Ascending aorta (tissue), 2 donors: Measurements from ENCODE around the gene TDRKH. TPM values are rescaled to one million over a fixed set of nuclear protein-coding genes. Genes with fewer than 3 reads are reported as not detected.

Source experiments
- DNase-seq, 2 donors: peaks; one replicate each; pipeline ENCODE4 v3.0.0-alpha.2; 2019; ENCODE audit warnings: low spot score in 2 of 2
- H3K27ac ChIP-seq, 2 donors: fragments of 200-600 bp; sonication (generic); one replicate each; pipeline ENCODE4 v1.5.1; 2016 to 2017; ENCODE audit warnings: mild to moderate bottlenecking in 1 of 2
- H3K27me3 ChIP-seq: fragments of 200-600 bp; sonication (generic); one replicate; pipeline ENCODE4 v1.5.1; 2017
- H3K36me3 ChIP-seq, 2 donors: fragments of 200-600 bp; sonication (generic); one replicate each; pipeline ENCODE4 v1.5.1; 2016
- H3K4me1 ChIP-seq, 2 donors: fragments of 200-600 bp; sonication (generic); one replicate each; pipeline ENCODE4 v1.5.1; 2016 to 2017; ENCODE audit warnings: mild to moderate bottlenecking in 1 of 2
- H3K4me3 ChIP-seq, 2 donors: fragments of 200-600 bp; sonication (generic); one replicate each; pipeline ENCODE4 v1.5.1; 2016 to 2017; ENCODE audit warnings: mild to moderate bottlenecking in 1 of 2
- H3K9me3 ChIP-seq, 2 donors: fragments of 200-600 bp; sonication (generic); one replicate each; pipeline ENCODE4 v1.5.1; 2016
- CTCF ChIP-seq, 3 experiments: fragments of 200-600 bp in 2 of 3; fragments of 450-650 bp in 1 of 3; sonication (generic) in 2 of 3; IDR thresholded peaks; one replicate each; pipeline ENCODE4 v1.5.1; 2016 to 2019; ENCODE audit warnings: antibody characterized with exemption in 3 of 3, mild to moderate bottlenecking in 1 of 3, moderate library complexity in 1 of 3
- intact Hi-C: fragments of 100-400 bp; cut with DNase I; formaldehyde crosslinking; loops from one replicate; pipeline ENCODE4 v1.15.1; 2023
- total RNA-seq: library from RNA; depleted of rRNA; stranded (reverse); fragments of >200 nt; gene quantifications from one replicate; pipeline ENCODE4 v1.1.0, GENCODE V29; 2016

Gene TDRKH
- total RNA-seq, 1 donor from 2014 or later: 1.5 TPM

GRCh38 chr1:151762941-151763921 is 27.1 kb downstream of the TDRKH start, which contains the start of gene MRPL9:
TSS of gene MRPL9 (minus strand) at chr1:151763496. CDS start at chr1:151763479, 17 bp downstream.
- intact Hi-C loops: no loop called here
- H3K27me3 ChIP-seq: no peaks in the 10 kb centered on the region
- H3K27ac ChIP-seq: peak within 1 kb of the TSS; percentile 84 to 95
- H3K4me1 ChIP-seq: peaks cover 0 to 7% of the 10 kb centered on the region in 2 donors
- H3K4me3 ChIP-seq: peak within 1 kb of the TSS; percentile 79 to 91
- no peak for TF ChIP-seq CTCF (IDR thresholded peaks at IDR 0.05)
- H3K9me3 ChIP-seq: no peaks in the 10 kb centered on the region
- peak; percentile 19 to 87 for DNase-seq
- H3K36me3 ChIP-seq: peaks cover 8 to 30% of the 10 kb centered on the region in 2 donors

GRCh38 chr1:151760597-151761385 is 29.5 kb downstream of the TDRKH start:
- intact Hi-C loops: no loop called here
- no peak for TF ChIP-seq CTCF (IDR thresholded peaks at IDR 0.05)
- no peak overlapping the region for H3K4me3 ChIP-seq
- peaks cover 8 to 38% of the 10 kb centered on the region in 2 donors for H3K36me3 ChIP-seq
- no peak overlapping the region for H3K27ac ChIP-seq
- H3K4me1 ChIP-seq: peaks cover 0 to 7% of the 10 kb centered on the region in 2 donors
- H3K9me3 ChIP-seq: no peaks in the 10 kb centered on the region
- no peak for DNase-seq
- no peaks in the 10 kb centered on the region for H3K27me3 ChIP-seq

GRCh38 chr1:151759241-151759640 is 31.1 kb downstream of the TDRKH start:
- H3K9me3 ChIP-seq: no peaks in the 10 kb centered on the region
- no peaks in the 10 kb centered on the region for H3K27me3 ChIP-seq
- no peak overlapping the region for H3K27ac ChIP-seq
- DNase-seq: no peak
- TF ChIP-seq CTCF (IDR thresholded peaks at IDR 0.05): no peak
- H3K4me1 ChIP-seq: peaks cover 0 to 7% of the 10 kb centered on the region in 2 donors
- no peak overlapping the region for H3K4me3 ChIP-seq
- intact Hi-C loops: no loop called here
- peaks cover 8 to 38% of the 10 kb centered on the region in 2 donors for H3K36me3 ChIP-seq

- H3K27ac ChIP-seq: no peak overlapping the region
- peaks cover 3 to 32% of the 10 kb centered on the region in 2 donors for H3K36me3 ChIP-seq
- no peaks in the 10 kb centered on the region for H3K4me1 ChIP-seq
- intact Hi-C loops: no loop called here
- no peaks in the 10 kb centered on the region for H3K27me3 ChIP-seq
- no peak overlapping the region for H3K4me3 ChIP-seq
- no peak for TF ChIP-seq CTCF (IDR thresholded peaks at IDR 0.05)
- no peak for DNase-seq
- H3K9me3 ChIP-seq: no peaks in the 10 kb centered on the region
Measured at GRCh38 chr1:151756291-151756690, 34.0 kb downstream of the TDRKH start.

- H3K4me1 ChIP-seq: no peaks in the 10 kb centered on the region
- H3K27me3 ChIP-seq: no peaks in the 10 kb centered on the region
- no peaks in the 10 kb centered on the region for H3K9me3 ChIP-seq
- no peak overlapping the region for H3K27ac ChIP-seq
- no peak for DNase-seq
- intact Hi-C loops: no loop called here
- no peak for TF ChIP-seq CTCF (IDR thresholded peaks at IDR 0.05)
- no peak overlapping the region for H3K4me3 ChIP-seq
- H3K36me3 ChIP-seq: no peaks in the 10 kb centered on the region
Measured at GRCh38 chr1:151741516-151741915, 48.8 kb downstream of the TDRKH start.
